ENCODE data around the gene ITK.

ITK gene

GRCh38 chr5:157165668-157166067 is 15.0 kb upstream of the ITK start:
- no peaks in the 10 kb centered on the region for H3K36me3 ChIP-seq (replicated peaks)
- no peak for DNase-seq
- H3K27me3 ChIP-seq (replicated peaks), result no peaks in the 10 kb centered on the region
- in situ Hi-C loops (cut with HindIII; ENCODE audit: low pct_ligation_motif_present, low sequenced_read_pairs), result no loop called here
- TF ChIP-seq CTCF (IDR thresholded peaks at IDR 0.05; ENCODE audit: low read depth, low read length, missing control alignments), result no peak
- H3K27ac ChIP-seq, result no peak overlapping the region
- H3K4me3 ChIP-seq (ENCODE audit: low read depth, low read length), result no peak overlapping the region

- TF ChIP-seq CTCF (IDR thresholded peaks at IDR 0.05; ENCODE audit: low read depth, low read length, missing control alignments), result no peak
Observed at GRCh38 chr5:157166214-157167213, 14.1 kb upstream of the ITK start, which contains the start of gene GARIN3. Gene GARIN3, minus strand, starts transcription at chr5:157166264. Its CDS starts 96 bp downstream, at chr5:157166168.

GRCh38 chr5:157167214-157167621 is 13.4 kb upstream of the ITK start:
- Histone ChIP-seq H3K27me3 (replicated peaks) (no peaks in the 10 kb centered on the region), H3K27ac (no peak overlapping the region), H3K4me3 (ENCODE audit: low read depth, low read length) (no peak overlapping the region), H3K36me3 (replicated peaks) (no peaks in the 10 kb centered on the region)
- no peak for TF ChIP-seq CTCF (IDR thresholded peaks at IDR 0.05; ENCODE audit: low read depth, low read length, missing control alignments)
- DNase-seq, result peak; percentile 72
- in situ Hi-C loops (cut with HindIII; ENCODE audit: low pct_ligation_motif_present, low sequenced_read_pairs), result no loop called here

More at GRCh38 chr5:157166214-157167213, 14.1 kb upstream of the ITK start, which contains the start of gene GARIN3:
- Histone ChIP-seq H3K36me3 (replicated peaks) (no peaks in the 10 kb centered on the region), H3K27ac (no peak within 1 kb of the TSS), H3K27me3 (replicated peaks) (no peaks in the 10 kb centered on the region), H3K4me3 (ENCODE audit: low read depth, low read length) (no peak within 1 kb of the TSS)
- in situ Hi-C loops (cut with HindIII; ENCODE audit: low pct_ligation_motif_present, low sequenced_read_pairs), result no loop called here
- DNase-seq, result no peak

GRCh38 chr5:157168286-157168685 is 12.4 kb upstream of the ITK start:
- Histone ChIP-seq H3K4me3 (ENCODE audit: low read depth, low read length) (no peak overlapping the region), H3K27ac (no peak overlapping the region), H3K36me3 (replicated peaks) (no peaks in the 10 kb centered on the region), H3K27me3 (replicated peaks) (no peaks in the 10 kb centered on the region)
- no peak for DNase-seq
- in situ Hi-C loops (cut with HindIII; ENCODE audit: low pct_ligation_motif_present, low sequenced_read_pairs), result no loop called here
- TF ChIP-seq CTCF (IDR thresholded peaks at IDR 0.05; ENCODE audit: low read depth, low read length, missing control alignments), result no peak

- TF ChIP-seq CTCF (IDR thresholded peaks at IDR 0.05; ENCODE audit: low read depth, low read length, missing control alignments), result no peak
- Histone ChIP-seq H3K36me3 (replicated peaks) (no peaks in the 10 kb centered on the region), H3K4me3 (ENCODE audit: low read depth, low read length) (no peak overlapping the region), H3K27me3 (replicated peaks) (no peaks in the 10 kb centered on the region), H3K27ac (no peak overlapping the region)
- in situ Hi-C loops (cut with HindIII; ENCODE audit: low pct_ligation_motif_present, low sequenced_read_pairs), result no loop called here
- no peak for DNase-seq
Observed at GRCh38 chr5:157172403-157172802, 8.2 kb upstream of the ITK start.
